ENCODE results near the gene COQ10B.
"Not testable (repeated sequence)": the region's sequence is repeated elsewhere in the genome, so short reads cannot be mapped to it uniquely, and the experiment has no call there.

The COQ10B gene

DNA sequence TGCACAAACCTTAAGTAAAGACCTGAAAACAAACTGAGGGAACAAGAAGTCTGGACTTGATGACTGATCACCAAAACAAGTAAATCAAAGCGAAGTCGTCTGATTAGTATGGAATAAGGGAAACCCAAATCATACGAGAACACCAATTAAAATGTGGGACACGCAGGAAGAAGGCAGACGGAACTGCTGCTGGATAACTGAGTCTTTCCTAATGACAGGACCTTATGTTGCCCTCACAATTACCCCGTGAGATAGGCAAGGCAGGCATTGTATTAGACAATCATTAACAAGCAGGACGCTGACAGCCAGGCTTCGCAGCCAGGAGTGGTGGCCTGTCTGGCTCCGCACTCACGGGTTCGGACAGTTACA is 614 bp upstream of the COQ10B start:
- DNase-seq = no peak

DNA sequence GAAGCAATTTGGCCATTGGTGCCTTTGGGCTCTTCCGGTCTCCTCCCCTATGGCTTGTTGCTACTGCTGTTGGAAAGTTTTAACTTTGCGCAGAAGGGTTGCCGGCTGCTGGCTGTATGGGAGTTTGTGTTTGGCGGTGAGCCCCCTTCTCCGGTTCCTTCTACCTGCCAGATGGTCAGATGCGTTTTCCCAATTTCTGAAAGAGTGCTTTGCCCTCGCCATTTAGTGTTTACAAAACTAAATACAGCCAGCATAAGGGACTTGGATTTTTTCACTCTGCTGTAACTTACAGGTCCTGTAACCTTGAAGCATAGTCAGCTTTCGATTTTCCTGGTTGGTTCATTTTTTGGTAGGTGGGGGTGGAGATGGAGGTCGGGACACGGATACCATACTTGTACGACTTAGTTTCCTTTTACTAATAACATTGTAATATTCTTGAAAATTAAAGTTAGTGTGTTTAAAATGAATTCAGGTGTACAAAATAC is 604 bp downstream of the COQ10B start:
- DNase-seq = no peak

DNA sequence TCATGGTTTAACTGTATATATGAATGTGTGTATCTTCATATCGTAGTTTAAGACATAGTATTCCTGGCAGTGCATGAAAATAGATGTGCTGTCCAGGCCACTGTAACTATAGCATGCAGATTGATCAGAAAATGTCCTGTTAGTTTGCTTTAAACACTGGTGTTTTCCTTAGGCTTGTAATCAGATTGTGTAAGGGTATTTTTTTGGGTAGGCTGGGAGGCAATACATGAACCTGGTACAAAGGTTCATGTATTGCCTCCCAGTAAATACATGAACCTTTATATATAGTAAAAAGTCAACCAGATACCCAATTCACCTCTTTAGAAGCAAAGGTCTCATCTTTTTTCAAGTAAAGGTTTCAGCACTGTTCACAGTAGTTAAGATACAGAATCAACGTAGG is 1.6 kb downstream of the COQ10B start:
- no peak for DNase-seq

DNA sequence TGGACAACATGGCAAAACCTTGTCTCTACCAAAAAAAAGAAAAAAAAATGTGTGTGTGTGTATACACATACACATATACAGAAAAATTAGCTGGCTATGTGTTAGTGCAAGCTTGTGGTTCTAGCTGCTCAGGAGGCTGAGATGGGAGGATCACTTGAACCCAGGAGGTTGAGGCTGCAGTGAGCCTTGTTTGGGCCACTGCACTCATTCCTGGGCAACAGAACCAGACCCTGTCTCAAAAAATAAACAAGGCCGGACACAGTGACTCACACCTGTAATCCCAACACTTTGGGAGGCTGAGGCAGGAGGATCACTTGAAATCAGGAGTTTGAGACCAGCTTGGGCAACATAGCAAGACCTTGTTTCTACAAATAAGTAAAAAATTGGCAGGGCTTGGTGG is 2.1 kb downstream of the COQ10B start:
- no peak for DNase-seq

DNA sequence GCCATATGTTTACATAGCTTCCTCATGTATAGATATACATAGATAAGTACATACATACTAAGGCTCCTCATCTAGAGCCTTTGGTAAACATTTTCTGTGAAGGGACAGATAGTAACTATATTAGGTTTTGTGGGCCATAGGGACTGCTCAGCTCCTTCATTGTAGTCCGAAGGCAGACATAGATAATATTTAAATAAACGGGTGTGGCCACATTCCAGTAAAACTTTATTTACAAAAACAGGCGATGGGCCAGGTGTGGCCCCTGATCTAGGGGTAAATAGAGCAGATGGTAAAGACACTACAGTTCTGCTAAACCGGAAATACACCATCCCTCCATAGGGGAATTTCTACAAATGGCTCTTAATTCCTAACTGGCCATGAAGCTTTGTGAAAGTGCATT is 7.3 kb downstream of the COQ10B start:
- no peak for DNase-seq

DNA sequence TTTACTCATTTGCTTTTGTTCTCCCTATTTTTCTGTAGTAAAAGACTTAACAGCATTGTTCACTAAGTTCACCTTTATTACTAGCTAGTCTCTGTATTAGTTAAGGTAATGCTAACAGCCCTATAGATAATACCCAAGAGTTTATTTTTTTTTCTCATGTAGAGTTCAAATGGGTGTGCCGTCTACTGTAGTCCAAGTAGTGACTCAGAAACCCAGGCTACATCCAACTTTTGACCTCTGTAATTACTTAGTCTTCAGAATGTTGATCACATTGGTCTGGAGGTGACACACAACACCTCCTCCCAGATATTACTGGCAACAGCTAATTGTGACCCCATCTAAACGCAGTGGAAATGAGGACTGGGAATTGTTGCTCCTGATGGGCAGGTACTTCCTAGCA is 7.7 kb downstream of the COQ10B start:
- DNase-seq = no peak

DNA sequence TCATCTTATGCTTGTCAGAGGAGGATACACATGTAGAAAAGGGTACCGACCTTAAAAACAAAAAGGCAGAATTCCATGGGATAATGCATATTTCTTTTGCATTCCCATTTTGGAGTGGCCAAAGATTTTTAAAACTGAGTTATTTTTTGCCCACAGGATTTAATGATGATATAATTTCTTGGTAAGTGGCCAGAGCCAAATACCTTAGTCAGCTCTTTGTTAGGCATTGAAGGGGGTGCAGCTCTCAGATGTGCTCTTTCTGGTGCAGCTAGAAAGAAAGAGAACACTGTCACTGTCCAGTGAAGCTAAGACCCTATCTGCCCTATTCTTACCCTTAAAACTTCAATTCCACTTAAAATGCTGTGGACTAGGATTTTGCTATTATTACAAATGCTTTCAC is 10.8 kb downstream of the COQ10B start:
- DNase-seq = no peak

DNA sequence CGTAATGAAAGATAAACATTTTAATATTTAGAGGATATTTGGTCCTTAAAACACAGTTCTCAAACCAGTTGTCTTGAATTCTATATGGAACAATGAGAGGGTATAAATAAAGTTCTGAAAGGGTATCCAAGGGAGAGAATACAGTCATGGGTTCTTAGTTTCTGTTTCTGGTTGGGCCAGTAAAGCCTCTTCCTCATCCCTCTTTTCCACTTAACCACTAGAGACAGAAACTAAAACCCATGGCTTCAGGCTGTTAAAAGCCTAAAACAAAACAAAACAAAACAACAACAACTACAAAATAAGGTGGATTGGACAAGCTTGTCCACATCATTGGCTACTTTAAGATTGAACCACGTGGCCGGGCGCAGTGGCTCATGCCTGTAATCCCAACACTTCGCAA is 18.8 kb downstream of the COQ10B start:
- DNase-seq = no peak

DNA sequence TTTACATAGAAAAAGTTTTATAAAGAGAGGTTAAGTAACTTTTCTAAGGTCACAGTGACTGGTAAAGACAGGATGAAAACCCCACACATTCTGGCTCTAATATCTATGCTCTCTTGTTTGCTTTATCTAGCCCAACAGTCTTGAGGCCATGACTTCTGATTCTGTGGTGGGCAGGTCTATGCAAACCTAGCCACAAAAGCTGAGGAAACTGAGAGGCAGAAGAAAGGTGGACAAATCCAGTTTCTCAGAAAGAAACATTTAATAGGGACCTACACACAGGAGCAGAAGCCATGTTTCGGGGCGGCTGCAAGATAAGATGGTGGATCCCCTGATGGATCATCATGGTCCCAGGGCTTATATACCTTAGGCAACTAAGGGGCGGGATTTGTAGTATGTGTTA is 24.4 kb downstream of the COQ10B start:
- no peak for DNase-seq

DNA sequence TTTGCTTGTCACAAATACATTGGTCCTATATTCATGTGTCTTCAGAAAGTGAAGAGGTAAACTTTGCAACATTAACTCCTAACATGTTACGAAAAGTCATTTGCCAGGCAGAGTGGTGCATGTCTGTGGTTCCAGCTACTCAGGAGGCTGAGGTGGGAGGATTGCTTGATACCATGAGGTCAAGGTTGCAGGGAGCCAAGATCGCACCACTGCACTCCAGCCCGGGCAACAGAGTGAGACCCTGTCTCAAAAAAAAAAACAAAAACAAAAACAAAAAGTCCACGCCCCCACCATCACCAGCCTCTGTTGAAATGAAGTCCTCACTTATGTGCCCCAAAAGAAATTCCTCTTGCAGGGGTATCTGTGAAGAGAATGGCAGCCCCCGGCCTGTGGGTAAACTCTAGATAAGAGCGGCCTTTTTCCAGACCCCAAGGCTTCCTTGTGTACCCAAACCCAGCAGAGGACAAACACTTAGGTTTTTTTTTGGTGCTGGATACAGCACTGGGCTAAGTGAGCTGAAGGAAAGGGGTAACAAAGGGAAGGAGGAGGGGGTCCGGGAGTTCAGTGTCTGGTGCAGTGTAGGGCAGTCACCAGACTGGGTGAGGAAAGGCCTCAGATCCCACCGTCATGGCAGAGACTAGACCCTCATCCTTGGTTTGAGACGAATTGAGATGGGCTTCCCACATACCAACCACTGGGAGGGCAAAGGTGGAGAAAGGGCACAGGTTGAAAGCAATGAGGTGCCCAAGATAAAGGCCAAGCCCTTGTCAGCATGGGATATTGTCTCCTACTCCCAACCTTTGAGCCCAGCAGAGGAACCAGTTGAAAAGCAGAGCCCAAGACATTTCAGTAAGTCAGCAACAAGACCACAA is 27.0 kb downstream of the COQ10B start:
- DNase-seq = no peak

DNA sequence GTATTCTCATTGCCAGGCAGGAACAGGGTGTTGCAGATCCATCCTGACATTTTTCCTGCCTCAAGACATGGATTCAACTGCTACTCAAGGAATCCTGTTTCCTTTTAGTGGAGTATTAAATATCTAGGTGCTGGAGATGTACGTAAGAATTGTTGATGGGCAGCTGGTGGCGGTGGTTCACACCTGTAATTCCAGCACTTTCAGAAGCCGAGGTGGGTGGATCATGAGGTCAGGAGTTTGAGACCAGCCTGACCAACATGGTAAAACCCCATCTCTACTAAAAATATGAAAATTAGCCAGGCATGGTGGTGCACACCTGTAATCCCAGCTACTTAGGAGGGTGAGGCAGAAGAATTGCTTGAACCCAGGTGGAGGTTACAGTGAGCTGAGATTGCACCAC is 30.9 kb downstream of the COQ10B start:
- DNase-seq = not testable (repeated sequence)

DNA sequence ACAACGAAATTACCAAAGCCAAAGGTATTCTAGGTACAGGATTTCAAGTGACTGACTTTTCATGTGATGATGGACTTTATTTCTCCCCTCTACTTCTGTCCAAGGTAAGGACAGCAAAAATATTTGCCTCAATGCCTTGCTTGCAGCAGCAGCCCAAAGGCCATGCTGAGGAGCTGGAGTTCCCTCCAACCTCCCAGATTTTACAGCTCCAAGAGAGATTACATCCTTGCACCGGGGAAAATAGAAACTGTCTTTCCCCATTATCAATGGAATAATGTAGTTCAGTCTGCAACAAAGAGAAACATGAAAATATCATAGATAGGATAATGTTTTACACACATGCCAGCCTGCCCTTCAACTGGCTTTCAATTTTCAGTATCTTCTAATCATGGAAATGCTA is 32.8 kb downstream of the COQ10B start:
- no peak for DNase-seq

DNA sequence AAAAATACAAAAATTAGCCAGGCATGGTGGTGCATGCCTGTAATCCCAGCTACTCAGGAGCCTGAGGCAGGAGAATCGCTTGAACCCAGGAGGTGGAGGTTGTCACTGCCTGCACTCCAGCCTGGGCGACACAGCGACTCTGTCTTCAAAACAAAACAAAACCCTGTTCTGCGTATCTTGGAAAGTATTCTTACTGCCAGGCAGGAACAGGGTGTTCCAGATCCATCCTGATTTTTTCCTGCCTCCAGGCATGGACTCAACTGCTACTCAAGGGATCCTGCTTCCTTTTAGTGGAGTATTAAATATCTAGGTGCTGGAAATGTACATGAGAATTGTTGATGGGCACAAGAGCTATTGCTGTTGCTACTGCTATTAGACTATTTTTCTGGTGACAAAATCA is 34.0 kb downstream of the COQ10B start:
- no peak for DNase-seq

DNA sequence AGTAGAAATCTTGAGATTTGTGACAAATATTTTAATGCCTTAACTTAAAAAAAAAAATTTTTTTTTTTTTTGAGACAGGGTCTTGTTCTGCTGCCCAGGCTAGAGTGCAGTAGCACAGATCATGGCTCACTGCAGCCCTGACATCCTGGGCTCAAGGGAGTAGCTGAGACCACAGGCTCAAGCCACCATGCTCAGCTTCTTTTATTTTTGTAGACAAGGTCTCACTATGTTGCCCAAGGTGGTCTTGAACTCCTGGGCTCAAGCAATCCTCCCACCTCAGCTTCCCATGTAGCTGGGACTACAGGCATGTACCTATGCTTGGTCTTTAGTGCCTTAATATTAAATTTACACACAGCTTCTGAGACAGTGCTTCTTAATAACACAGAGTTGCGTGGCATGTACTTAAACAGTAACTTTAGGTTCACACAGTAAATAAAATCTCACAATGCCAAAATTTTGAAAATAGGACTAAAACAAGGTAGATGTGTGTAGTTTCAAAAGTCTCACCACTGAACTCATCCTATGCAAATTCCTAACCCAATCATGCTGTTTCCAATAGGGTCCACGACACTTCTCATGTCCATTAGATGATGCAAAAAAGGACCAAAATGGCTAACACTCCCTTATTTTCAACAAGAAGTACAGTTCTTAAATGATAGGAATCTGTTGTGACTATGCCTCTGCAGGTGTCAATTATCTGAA is 42.2 kb downstream of the COQ10B start:
- no peak for DNase-seq

DNA sequence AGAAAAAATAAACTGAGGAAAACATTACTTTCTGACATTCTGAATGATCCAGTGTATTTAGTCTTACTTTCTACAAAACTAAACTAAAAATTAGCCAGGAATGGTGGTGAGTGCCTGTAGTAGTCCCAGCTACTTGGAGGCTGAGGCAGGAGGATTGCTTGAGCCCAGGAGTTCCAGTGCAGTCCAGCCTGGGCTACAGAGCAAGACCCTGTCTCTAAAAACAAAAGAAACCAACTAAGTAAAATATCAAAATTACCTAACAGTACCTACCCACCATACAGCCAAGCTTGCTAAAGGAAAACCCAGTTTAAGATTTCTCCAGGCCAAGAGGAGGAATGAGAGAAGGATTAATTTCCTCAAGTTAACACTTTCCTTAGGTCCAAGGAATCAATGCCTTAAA is 43.3 kb downstream of the COQ10B start:
- DNase-seq = no peak

DNA sequence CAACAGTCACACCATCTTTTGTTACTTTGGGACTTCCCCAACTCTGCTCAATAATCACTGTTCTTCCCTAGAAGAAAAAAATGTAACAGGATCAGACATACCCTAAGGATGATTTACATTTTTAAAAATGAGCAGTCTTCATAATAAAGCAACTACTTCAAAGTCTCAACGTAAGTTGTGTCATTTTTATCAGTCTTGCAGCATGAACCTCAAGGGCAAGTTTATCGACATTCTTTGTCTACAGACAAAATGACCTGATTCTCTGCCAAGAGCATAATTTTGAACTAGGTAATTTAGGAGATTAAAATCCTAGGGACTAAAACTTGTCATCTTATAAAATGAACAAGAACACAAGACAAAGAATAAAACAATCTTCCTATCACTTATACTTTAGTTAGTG is 44.0 kb downstream of the COQ10B start:
- no peak for DNase-seq

DNA sequence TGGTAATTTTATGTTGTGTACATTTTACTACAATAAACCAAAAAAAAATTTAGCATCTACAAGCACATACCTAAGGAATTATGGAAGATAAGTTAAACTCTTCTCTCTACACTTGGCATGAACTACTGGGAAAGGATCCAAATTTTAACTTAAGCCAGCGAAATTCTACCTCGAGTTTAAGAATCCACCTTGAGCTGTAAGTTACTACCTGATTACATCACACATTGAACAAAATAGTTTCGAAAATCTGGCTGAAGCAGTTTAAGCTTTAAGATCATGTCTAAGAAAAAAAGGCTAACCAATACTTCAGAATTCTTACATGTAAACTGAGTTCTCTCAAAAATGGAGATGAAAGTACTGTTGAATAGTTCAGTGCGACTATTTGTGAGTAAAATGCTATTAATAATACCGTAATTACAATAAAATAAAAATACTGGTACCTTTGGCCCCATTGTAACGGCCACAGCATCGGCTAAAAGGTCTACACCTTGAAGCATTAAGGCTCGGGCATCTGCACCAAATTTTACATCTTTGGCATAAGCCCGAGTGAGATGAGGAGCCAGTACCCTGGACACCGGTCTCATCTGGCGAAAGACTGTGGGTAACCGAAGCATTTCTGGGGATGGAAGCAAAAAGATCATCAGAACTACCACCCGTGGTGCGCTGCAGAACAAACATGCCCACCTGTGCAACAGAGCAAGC is 45.0 kb downstream of the COQ10B start:
- DNase-seq = no peak

DNA sequence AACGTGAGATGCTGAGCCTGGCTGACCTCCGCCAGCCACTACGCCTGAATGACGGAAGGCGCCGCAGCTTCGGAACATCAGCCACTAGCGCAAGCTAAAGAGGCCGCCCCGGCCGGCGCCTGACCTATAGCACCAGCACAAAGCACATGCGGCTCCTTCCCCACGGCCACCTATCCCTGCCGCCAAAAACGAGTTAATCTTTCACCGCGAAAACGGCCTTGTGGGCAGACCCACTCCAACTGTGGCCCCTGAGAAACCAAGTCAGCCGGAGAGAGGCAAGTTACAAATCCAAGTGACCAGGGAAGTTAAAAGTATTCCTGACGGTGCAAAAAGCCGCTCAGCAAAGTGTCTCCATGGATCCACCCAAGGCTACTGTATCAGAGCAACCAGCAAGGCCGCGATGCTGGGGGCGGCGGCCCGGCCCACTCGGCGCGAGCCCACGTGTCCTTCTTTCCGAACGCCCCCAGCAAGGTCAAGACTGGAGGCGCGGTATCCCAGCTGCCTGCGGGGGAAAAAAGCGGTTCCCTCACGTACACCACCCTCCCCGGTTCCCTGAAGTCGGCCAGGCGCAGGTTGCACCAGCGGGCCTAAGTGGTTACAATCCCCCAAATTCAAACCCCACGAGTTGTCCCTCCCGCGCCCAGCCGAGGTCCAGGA is 45.7 kb downstream of the COQ10B start:
- peak; percentile 72 for DNase-seq

DNA sequence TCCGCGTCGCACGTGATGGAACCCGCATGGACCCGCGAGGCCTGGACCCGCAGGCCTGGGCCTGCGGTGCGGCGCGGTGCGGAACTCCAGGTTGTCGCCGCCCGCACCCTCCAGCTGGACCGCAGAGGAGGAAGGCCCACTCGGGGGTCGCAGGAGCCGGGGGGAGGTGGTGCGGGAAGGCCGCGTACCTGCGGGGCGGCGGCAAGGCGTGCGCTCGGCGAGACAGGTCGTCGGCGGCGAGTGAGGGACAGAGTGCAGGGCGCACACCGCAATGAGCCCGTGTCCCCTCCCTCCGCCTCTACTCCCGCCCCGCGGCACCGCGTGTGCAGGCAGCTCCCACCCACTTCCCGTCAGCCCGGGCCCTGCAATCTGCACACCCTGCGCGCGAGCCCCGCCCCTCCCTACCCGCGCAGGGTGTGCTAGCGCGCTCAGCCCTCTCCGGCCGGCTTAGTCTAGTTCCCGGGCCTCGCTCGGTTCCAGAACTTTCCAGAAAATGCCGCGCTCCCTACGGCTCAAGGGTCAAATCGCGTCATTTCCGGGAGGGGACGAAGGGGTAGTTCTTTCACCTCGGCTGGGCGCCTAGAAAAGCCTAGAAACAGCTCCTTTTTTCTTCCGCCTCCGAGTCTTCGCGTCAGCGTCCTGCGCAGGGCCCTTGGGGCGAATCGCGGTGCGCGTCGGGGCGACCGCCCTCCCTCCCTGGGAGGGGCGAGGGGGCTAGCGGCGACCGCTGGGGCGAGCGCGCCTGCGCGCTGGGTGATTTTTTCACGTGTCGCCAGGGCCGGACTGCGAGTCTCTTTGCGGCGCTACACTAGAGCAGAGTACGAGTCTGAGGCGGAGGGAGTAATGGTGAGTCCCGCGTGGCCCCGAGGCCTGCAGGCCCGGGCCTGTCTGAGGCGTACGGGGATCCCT is 46.5 kb downstream of the COQ10B start, which contains the start of the genes HSPD1 and HSPE1:
Gene HSPD1, minus strand, starts transcription at position 247 of the 909 bp plus-strand sequence. CDS start 992 bp downstream, outside the sequence.
Gene HSPE1, plus strand, starts transcription at position 786 of the 909 bp plus-strand sequence. Its CDS starts 58 bp downstream, at position 844.
- peak; percentile 99 for DNase-seq

DNA sequence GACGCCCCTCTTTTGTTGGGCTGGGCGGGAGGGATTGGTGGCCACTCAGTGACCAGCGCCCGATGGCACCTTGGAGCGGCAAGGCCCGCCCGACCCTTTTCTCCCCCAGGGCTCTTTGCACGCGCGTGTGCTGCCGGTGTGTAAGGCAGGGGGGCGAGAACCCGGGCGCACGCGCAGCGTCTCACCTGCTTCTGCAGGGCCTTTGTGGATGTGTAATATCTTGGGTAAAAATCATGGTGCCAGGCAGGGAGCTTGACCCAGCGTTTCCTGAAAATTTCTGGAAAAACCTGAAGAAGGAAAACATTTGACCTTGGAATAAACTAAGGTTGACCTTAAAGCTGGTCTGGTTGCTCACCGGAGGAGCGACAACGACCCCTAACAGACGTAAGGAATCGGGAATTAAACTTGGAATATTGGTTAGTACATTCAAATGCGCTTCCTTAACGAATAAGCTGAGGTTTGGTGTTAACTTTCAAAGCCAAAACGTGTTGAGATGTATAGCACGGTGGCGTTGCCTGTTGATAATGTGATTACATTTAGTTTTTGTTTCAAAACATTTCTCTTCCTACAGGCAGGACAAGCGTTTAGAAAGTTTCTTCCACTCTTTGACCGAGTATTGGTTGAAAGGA is 47.3 kb downstream of the COQ10B start:
- DNase-seq = peak; percentile 64

DNA sequence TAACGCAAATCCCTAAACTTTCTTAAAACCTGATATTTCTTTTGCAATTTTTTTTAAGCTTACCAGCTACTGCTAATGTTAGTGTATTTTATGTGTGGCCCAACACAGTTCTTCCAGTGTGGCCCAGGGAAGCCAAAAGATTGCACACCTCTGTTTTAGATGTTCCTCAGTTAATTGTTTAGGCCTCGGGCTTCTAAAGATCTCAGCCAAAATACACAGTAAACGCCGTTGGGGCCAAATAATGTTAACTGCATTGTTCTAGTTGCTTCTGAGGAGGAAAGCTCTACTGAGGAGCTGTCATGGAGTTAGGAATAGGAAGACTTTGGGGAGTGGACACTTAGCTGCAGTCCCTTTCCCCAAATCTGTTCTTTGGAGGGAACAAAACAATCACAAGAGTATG is 48.8 kb downstream of the COQ10B start:
- no peak for DNase-seq

Measured in NCI-H2227 treated with DMSO at 0.1 percent for 48 hours (cell line).